PFSK-1 (cell line): Measurements from ENCODE around the gene SCMH1.

Source experiments
- FOXP2 ChIP-seq: optimal IDR thresholded peaks from 2 replicates; pipeline ENCODE3; 2011; ENCODE audit warnings: borderline replicate concordance, control low read depth, inconsistent platforms; ENCODE audit not compliant: insufficient read depth; ENCODE audit errors: extremely low read length, extremely low read depth
- POLR2AphosphoS5 ChIP-seq: IDR thresholded peaks from 2 replicates; pipeline ENCODE4 v1.6.1; 2012; ENCODE audit warnings: low read depth, mild to moderate bottlenecking, control low read depth, low read length, moderate library complexity
- SIN3A ChIP-seq: IDR thresholded peaks from 2 replicates; pipeline ENCODE4 v1.6.1; 2012; ENCODE audit warnings: mild to moderate bottlenecking, low read length, moderate library complexity, borderline replicate concordance; ENCODE audit not compliant: insufficient read depth
- TAF1 ChIP-seq: IDR thresholded peaks from 2 replicates; pipeline ENCODE4 v1.6.1; 2012; ENCODE audit warnings: low read length, control low read depth, borderline replicate concordance; ENCODE audit not compliant: insufficient read depth
- TF ChIP-seq, protein P1 (sequence below), 2 experiments: IDR thresholded peaks; 2 replicates each; pipeline versions ENCODE4 v1.6.1 to v1.8.0; 2011 to 2012; ENCODE audit warnings: low read depth in 2 of 2, low read length in 2 of 2, control low read depth in 1 of 2, inconsistent platforms in 1 of 2, mild to moderate bottlenecking in 1 of 2, moderate library complexity in 1 of 2; ENCODE audit not compliant: insufficient read depth in 1 of 2

The SCMH1 gene

DNA sequence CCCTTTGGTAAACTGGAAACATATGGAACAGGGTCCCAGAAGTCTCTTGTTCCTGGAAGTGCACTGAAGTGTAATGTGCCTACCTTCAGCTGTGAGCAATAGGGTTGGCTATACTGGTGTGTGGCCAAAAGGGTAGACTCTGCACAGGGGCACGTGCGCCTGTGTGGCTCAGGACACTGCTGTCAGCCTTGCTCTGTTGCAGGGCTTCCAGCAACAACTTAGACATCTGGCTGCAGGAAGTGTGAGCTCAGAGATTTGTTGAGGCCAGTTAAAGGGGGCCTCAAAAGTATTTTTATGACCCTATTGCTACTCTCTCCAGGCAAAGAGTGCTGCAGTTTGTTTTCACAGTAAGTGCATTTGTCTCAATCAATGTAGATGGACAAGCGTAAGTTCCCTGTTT, 255.2 kb downstream of the SCMH1 start:
- TF ChIP-seq, protein P1, sequence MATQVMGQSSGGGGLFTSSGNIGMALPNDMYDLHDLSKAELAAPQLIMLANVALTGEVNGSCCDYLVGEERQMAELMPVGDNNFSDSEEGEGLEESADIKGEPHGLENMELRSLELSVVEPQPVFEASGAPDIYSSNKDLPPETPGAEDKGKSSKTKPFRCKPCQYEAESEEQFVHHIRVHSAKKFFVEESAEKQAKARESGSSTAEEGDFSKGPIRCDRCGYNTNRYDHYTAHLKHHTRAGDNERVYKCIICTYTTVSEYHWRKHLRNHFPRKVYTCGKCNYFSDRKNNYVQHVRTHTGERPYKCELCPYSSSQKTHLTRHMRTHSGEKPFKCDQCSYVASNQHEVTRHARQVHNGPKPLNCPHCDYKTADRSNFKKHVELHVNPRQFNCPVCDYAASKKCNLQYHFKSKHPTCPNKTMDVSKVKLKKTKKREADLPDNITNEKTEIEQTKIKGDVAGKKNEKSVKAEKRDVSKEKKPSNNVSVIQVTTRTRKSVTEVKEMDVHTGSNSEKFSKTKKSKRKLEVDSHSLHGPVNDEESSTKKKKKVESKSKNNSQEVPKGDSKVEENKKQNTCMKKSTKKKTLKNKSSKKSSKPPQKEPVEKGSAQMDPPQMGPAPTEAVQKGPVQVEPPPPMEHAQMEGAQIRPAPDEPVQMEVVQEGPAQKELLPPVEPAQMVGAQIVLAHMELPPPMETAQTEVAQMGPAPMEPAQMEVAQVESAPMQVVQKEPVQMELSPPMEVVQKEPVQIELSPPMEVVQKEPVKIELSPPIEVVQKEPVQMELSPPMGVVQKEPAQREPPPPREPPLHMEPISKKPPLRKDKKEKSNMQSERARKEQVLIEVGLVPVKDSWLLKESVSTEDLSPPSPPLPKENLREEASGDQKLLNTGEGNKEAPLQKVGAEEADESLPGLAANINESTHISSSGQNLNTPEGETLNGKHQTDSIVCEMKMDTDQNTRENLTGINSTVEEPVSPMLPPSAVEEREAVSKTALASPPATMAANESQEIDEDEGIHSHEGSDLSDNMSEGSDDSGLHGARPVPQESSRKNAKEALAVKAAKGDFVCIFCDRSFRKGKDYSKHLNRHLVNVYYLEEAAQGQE (IDR thresholded peaks at IDR 0.05; ENCODE audit: insufficient read depth in 1 of 2, low read depth in 2 of 2, low read length in 2 of 2): no peak
- TF ChIP-seq FOXP2 (no peak), POLR2AphosphoS5 (no peak)

DNA sequence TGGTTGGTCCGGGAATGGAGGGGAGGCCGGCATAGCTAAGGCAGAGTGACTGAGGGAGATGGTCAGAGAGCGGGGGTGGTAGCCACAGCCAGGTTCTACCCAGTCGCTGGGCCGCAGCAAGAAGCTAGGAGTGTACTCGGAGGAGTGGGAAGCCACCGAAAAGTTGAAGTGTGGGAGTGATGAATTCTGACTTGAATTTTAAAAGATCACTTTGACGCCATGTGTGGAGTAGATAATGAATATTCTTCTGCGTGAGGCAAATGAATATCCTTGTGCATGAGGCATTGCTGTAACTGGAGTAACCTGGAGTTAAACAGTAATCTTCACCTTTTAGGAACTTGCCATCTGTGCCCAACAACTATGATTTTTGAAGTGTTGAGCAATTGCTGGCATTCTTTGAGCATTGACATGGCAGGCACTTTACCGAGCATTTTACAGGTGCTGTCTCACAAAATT, 255.8 kb downstream of the SCMH1 start:
- TF ChIP-seq TAF1 (no peak), FOXP2 (no peak)
- TF ChIP-seq, protein P1 (IDR thresholded peaks at IDR 0.05; ENCODE audit: insufficient read depth in 1 of 2, low read depth in 2 of 2, low read length in 2 of 2): no peak

DNA sequence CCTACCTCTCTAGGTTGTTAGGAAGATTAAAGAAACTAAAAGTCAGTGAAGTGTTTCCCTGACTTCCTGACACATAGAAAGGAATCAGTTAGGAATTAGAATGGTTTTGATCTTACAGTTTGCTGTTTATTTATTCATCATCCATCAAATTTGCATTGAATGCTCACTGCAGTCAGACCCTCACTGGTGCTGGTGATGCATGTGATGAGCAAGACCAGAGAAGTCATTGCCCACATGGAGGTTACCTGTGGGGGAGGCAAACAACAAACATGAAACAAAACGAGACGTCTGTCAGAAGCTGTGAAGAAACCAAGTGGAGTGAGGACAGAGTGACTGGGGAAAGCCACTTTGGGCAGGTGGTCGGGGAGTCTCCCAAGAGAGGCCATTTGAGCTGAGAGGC, 256.2 kb downstream of the SCMH1 start:
- TF ChIP-seq POLR2AphosphoS5 (no peak), FOXP2 (no peak), TAF1 (no peak), SIN3A (no peak)
- TF ChIP-seq, protein P1 (IDR thresholded peaks at IDR 0.05; ENCODE audit: insufficient read depth in 1 of 2, low read depth in 2 of 2, low read length in 2 of 2): no peak

DNA sequence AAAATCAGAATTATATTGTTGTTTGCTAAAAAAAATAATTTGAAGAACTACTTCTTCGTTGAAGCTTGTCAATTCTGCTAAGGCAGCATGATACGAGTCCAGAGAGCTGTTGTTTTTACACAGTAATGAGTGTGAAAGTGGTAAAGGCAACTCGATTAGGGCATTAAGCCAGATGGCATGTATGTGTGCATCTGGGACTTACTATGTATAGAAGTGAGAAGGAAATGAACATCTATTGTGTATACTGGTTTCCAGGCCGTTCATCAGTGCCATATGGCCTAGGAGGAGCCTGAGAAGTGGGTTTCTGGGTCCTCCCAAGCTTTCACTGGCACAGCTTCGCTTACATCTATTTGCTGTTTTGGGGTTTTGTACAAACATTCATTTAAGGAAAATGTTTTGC, 256.9 kb downstream of the SCMH1 start:
- TF ChIP-seq FOXP2 (no peak), POLR2AphosphoS5 (no peak), TAF1 (no peak), SIN3A (no peak)
- TF ChIP-seq, protein P1 (IDR thresholded peaks at IDR 0.05; ENCODE audit: insufficient read depth in 1 of 2, low read depth in 2 of 2, low read length in 2 of 2): no peak

DNA sequence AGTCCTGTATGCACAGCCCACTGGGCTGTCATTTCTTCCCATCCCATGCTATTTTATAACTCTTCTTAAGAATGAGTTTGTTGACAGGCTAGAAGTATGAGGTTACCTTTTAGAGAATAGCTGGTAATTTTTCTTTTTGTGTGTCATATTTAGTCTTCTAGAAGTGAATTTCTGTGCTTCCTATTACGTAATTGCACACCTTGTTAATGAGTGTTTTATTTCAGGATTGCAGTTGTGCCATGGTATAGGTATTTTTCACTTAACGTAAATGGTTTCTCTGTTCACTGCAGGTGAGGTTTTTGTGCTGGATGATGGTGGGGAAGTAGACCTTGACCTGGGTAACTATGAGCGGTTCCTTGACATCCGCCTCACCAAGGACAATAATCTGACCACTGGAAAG, 257.6 kb downstream of the SCMH1 start:
- no peak for TF ChIP-seq FOXP2
- TF ChIP-seq, protein P1 (IDR thresholded peaks at IDR 0.05; ENCODE audit: insufficient read depth in 1 of 2, low read depth in 2 of 2, low read length in 2 of 2): no peak
- no peak for TF ChIP-seq SIN3A
